Prostate gland (tissue), 2 donors: ENCODE data around the gene CNGA4. TPM values are rescaled to one million over a fixed set of nuclear protein-coding genes. Genes with fewer than 3 reads are reported as not detected.

Experiments
- DNase-seq: peaks from one replicate; pipeline ENCODE4 v3.0.0-alpha.2; 2019; ENCODE audit warnings: low spot score
- H3K27ac ChIP-seq, 2 donors: fragments of 200-600 bp; sonication (generic); 2 replicates each; pipeline ENCODE4 v1.5.1; 2017 to 2019
- H3K27me3 ChIP-seq: fragments of 200-600 bp; sonication (generic); replicated peaks from 2 replicates; pipeline ENCODE4 v1.5.1; 2019; ENCODE audit not compliant: insufficient read depth
- H3K36me3 ChIP-seq, 2 donors: fragments of 200-600 bp; sonication (generic); 1 replicate in 1 of 2; 2 replicates in 1 of 2; pipeline versions ENCODE4 v1.5.1 to v1.8.1; 2017 to 2019
- H3K4me1 ChIP-seq: fragments of 200-600 bp; sonication (generic); replicated peaks from 2 replicates; pipeline ENCODE4 v1.5.1; 2019
- H3K4me3 ChIP-seq, 2 donors: fragments of 200-600 bp; sonication (generic); 2 replicates each; pipeline ENCODE4 v1.5.1; 2017 to 2019
- H3K9me3 ChIP-seq: fragments of 200-600 bp; sonication (generic); 2 replicates; pipeline ENCODE4 v1.5.1; 2017
- POLR2A ChIP-seq: fragments of 450-650 bp; IDR thresholded peaks from one replicate; pipeline ENCODE4 v1.6.1; 2016; ENCODE audit warnings: antibody characterized with exemption, mild to moderate bottlenecking
- POLR2AphosphoS5 ChIP-seq: sonication (generic); formaldehyde crosslinking; IDR thresholded peaks from one replicate; pipeline ENCODE4 v1.6.1; 2017; ENCODE audit warnings: antibody characterized with exemption
- WGBS: methylation state at CpG from one replicate; pipeline ENCODE4 v1.1.5; 2018; 5-methylcytosine and 5-hydroxymethylcytosine counted together
- intact Hi-C: fragments of 100-400 bp; cut with DNase I; formaldehyde crosslinking; loops from one replicate; pipeline ENCODE4 v1.14.2; 2022
- total RNA-seq, 2 donors: library from RNA; depleted of rRNA; stranded (reverse); fragments of >200 nt; gene quantifications; one replicate each; pipeline ENCODE4 v1.1.0, GENCODE V29; 2016
- TF ChIP-seq, protein P1 (sequence below), 4 experiments: fragments of 200-600 bp in 2 of 4; fragments of 450-650 bp in 2 of 4; sonication (generic) in 2 of 4; IDR thresholded peaks; 1 replicate in 3 of 4; 2 replicates in 1 of 4; pipeline ENCODE4 v1.5.1; 2016 to 2019; ENCODE audit warnings: antibody characterized with exemption in 4 of 4, mild to moderate bottlenecking in 2 of 4, moderate library complexity in 2 of 4

CNGA4 gene
- total RNA-seq, 2 donors from 2014 or later, result 0.27 to 2.0 TPM

DNA sequence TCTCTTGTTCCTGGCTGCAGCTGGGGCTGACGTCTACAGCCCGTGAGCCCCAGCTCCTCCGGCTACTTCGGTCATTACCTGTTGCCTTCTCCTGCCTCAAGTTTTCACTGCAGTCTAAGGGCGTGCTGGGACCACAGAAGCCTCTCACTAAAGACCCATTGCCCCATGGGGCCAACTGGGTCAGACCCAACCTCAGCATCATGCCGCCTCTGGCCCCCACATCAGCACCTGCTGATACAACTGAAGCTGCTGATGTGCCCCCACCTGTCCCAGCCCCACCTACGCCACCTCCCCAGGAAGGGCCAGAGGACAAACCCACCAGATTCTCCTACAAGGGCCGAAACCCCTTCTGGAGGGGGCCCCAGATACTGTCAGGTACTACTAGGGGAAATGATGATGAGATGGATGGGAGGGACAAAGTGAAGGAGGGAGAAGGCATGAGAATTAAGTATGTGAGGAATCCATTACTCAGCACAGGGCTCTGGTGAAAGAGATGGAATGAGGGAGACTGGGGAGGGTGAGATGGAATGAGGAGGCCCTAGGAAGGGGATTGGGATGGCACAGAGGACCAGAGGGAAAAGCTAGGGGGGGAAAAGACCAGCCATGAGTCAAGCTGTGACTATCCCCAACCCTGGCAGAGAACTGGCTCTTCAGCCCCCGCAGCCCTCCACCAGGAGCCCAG lies 28.5 kb upstream of the CNGA4 start:
- intact Hi-C loops, result no loop called here
- H3K9me3 ChIP-seq, result no peaks in the 10 kb centered on the region
- no peak for DNase-seq

DNA sequence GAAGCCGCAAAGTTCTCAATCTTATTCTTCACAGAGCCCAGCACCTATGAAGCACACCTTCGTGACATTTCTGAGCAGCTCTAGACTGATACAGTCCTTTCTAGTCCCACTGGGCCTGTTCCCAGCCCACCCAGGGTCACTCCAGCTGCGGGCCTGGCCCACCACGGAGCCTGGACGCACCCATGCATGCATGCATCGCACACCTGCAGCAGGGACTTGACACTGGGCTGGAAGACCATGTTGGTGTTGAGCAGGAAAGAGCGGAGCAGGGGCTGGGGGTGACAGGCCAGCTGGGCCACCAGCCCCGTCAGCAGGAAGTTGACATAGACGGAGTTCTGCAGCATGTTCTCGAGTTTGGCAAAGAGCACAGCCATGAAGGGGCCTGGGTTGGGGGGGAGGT lies 24.4 kb upstream of the CNGA4 start:
- H3K36me3 ChIP-seq, result peaks cover 6 to 9% of the 10 kb centered on the region in 2 donors
- 95% methylated on average over 10 of the region's 10 CpGs for WGBS

More for the DNA sequence above, 28.5 kb upstream of the CNGA4 start:
- Histone ChIP-seq H3K4me1 (no peaks in the 10 kb centered on the region), H3K4me3 (no peak overlapping the region), H3K27ac (no peak overlapping the region), H3K36me3 (no peaks in the 10 kb centered on the region), H3K27me3 (no peaks in the 10 kb centered on the region)
- 96% methylated on average over 9 of the region's 9 CpGs for WGBS
- TF ChIP-seq, protein P1, sequence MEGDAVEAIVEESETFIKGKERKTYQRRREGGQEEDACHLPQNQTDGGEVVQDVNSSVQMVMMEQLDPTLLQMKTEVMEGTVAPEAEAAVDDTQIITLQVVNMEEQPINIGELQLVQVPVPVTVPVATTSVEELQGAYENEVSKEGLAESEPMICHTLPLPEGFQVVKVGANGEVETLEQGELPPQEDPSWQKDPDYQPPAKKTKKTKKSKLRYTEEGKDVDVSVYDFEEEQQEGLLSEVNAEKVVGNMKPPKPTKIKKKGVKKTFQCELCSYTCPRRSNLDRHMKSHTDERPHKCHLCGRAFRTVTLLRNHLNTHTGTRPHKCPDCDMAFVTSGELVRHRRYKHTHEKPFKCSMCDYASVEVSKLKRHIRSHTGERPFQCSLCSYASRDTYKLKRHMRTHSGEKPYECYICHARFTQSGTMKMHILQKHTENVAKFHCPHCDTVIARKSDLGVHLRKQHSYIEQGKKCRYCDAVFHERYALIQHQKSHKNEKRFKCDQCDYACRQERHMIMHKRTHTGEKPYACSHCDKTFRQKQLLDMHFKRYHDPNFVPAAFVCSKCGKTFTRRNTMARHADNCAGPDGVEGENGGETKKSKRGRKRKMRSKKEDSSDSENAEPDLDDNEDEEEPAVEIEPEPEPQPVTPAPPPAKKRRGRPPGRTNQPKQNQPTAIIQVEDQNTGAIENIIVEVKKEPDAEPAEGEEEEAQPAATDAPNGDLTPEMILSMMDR (IDR thresholded peaks at IDR 0.05), result no peak

DNA sequence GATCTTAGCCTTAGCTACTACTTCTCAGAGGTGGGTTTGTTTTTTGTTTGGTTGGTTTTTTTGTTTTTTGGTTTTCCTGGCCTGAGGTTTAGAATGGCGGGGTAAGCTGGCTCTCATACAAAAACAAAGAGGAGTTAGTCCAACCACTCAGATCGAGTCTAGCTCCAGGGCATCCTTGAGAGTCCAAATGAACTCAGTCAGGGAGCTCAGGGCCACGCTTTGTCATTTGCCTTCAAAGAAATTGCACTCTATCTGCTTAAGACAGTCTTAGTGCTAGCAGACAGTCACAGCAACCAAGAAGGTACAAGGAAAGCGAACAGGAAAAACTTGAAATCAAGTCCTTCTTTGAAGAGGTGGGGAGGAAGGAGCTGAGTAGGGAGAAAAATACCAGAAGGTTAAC lies 22.4 kb upstream of the CNGA4 start:
- no peaks in the 10 kb centered on the region for H3K4me1 ChIP-seq
- H3K9me3 ChIP-seq, result no peaks in the 10 kb centered on the region
- WGBS, result 96% methylated on average over 4 of the region's 4 CpGs
- intact Hi-C loops, result no loop called here
- DNase-seq, result no peak
- no peaks in the 10 kb centered on the region for H3K27me3 ChIP-seq
- TF ChIP-seq POLR2A (no peak), POLR2AphosphoS5 (no peak)
- TF ChIP-seq, protein P1 (IDR thresholded peaks at IDR 0.05), result no peak
- peaks cover 6 to 9% of the 10 kb centered on the region in 2 donors for H3K36me3 ChIP-seq
- H3K4me3 ChIP-seq, result no peak overlapping the region
- no peak overlapping the region for H3K27ac ChIP-seq

More for the DNA sequence above, 24.4 kb upstream of the CNGA4 start:
- TF ChIP-seq POLR2A (no peak), POLR2AphosphoS5 (no peak)
- TF ChIP-seq, protein P1 (IDR thresholded peaks at IDR 0.05), result no peak
- Histone ChIP-seq H3K4me1 (no peaks in the 10 kb centered on the region), H3K27me3 (no peaks in the 10 kb centered on the region), H3K27ac (no peak overlapping the region), H3K9me3 (no peaks in the 10 kb centered on the region), H3K4me3 (no peak overlapping the region)
- no peak for DNase-seq
- intact Hi-C loops, result no loop called here

DNA sequence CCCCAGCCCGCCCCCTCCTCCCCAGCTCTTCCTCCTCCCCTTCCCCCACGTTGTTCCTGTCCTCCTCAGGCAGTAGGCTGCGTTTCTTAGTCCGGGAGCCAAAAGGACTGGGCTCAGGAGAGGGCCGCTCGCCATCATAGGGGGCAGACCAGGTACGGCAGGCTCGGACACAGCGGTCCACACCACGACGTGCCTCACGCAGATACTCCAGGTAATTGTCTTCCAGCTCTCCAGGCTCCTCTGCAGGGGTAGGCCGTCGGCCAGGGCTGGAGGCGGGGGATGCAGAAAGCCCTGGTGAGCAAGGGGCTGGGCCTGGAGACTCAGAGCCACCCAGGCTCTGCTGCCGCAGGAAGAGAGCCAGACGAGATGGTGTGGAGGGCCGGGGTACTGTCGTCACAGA lies 21.2 kb upstream of the CNGA4 start:
- Histone ChIP-seq H3K9me3 (no peaks in the 10 kb centered on the region), H3K4me1 (no peaks in the 10 kb centered on the region), H3K4me3 (no peak overlapping the region), H3K27me3 (no peaks in the 10 kb centered on the region), H3K27ac (no peak overlapping the region), H3K36me3 (peaks cover 12 to 13% of the 10 kb centered on the region in 2 donors)
- intact Hi-C loops, result no loop called here
- DNase-seq, result no peak
- 82% methylated on average over 19 of the region's 19 CpGs for WGBS
- TF ChIP-seq POLR2AphosphoS5 (no peak), POLR2A (no peak)
- TF ChIP-seq, protein P1 (IDR thresholded peaks at IDR 0.05), result no peak

DNA sequence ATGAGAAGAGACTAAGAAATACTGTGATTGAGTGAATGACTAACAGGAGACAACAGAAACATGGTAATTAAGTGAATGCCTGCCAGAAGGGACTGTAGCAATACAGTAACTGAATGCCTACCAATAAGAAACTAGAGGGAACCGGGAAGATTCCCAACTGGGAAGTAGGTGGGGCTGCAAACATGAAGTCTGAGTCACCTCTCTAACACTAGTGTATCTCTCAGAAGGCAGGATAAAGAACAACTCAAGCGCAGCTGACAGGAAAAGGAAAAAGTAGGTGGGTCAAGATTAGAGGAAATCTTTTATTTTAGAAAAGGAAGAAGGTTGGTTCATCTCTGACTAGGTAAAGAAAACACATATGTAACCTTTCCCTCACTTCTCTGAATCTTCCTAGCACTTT lies 19.5 kb upstream of the CNGA4 start:
- no peak for DNase-seq
- no peak overlapping the region for H3K27ac ChIP-seq
- TF ChIP-seq POLR2A (no peak), POLR2AphosphoS5 (no peak)
- TF ChIP-seq, protein P1 (IDR thresholded peaks at IDR 0.05), result no peak
- H3K9me3 ChIP-seq, result no peaks in the 10 kb centered on the region
- H3K36me3 ChIP-seq, result peaks cover 12 to 16% of the 10 kb centered on the region in 2 donors
- 76% methylated on average over 2 of the region's 2 CpGs for WGBS
- no peaks in the 10 kb centered on the region for H3K4me1 ChIP-seq
- intact Hi-C loops, result no loop called here
- H3K4me3 ChIP-seq, result no peak overlapping the region
- H3K27me3 ChIP-seq, result no peaks in the 10 kb centered on the region
